A549 treated with AZD2906 at 1 μM for 4 hours (cell line): Measurements from ENCODE around the gene AGAP2. TPM values are rescaled to one million over a fixed set of nuclear protein-coding genes. Genes with fewer than 3 reads are reported as not detected.

ENCODE experiments used
- total RNA-seq: library from RNA; stranded (reverse); fragments of 200-300 nt; extraction: Qiagen RNA extraction; gene quantifications from 5 replicates; pipeline ENCODE4 v1.2.3, GENCODE V29; 2022

Gene AGAP2
- 0.09 to 0.23 TPM (median 0.16 TPM) in 5 replicates for total RNA-seq

DNA sequence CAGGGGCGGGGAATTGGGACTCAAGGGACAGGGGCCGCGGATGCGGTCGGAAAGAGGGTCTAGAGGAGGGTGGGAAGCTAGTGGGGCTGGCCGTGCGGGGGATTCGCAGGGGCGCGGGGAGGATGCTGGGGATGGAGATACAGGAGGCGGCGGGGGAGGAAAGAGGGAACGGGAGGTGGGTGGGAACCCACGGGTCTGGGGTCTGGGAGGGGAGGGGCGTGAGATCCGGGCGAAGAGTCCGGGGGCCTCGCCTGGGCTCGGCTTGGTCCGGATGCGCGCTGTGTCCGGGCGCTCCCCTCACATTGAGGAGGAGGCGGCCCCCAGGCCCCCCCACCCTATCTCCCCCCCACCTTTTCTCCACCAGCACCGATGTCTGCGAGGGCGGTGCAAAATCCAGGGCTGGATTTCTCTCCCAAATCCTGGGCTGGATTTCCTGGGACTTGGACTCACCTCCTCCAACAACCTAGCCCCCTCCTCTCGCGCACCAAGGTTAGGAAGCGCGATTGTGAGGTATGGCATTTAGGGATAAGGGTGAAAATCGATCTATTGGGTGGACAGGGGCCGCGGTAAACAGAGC is at the start of gene AGAP2:
Gene AGAP2, minus strand, starts transcription at position 82 of the 577 bp plus-strand sequence. CDS start 496 bp downstream, outside the sequence.

DNA sequence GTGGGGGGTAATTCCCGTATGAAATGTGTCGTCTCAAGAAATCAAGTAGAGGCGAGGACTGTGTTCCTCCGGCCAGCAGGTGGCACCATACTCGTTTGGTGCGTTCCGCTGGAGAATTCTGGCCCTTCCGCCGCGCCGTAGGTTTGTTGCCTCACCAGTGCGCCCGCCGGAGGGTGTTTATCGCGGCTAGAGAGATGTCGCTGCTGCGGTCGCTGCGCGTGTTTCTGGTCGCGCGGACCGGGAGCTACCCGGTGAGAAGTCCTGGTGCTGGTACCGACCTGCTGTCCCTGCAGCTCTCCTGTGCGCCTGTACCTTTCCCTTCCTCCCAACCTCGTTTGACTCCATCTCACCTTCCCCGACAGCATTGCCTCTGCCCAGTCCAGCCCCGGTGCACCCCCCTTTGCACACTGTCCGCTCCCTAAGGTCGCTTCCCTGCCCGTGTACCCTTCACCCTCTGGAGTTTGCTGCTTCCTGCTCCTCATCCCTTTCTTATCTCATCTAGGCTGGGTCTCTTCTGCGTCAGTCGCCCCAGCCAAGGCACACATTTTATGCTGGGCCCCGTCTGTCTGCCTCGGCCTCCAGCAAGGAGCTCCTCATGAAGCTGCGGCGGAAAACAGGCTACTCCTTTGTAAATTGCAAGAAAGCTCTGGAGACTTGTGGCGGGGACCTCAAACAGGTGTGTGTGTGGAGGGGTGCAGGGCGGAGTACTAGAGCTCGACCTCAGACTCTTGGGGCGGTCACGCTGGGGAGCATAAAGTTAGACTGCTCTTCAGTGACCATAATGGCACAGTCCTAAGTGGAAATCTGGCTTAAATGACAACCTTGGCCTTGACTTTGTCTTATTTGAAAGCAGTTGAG is 44.3 kb upstream of the AGAP2 start, which contains the start of gene TSFM:
Gene TSFM, plus strand, starts transcription at position 180 of the 858 bp plus-strand sequence. Its CDS starts 15 bp downstream, at position 195.

DNA sequence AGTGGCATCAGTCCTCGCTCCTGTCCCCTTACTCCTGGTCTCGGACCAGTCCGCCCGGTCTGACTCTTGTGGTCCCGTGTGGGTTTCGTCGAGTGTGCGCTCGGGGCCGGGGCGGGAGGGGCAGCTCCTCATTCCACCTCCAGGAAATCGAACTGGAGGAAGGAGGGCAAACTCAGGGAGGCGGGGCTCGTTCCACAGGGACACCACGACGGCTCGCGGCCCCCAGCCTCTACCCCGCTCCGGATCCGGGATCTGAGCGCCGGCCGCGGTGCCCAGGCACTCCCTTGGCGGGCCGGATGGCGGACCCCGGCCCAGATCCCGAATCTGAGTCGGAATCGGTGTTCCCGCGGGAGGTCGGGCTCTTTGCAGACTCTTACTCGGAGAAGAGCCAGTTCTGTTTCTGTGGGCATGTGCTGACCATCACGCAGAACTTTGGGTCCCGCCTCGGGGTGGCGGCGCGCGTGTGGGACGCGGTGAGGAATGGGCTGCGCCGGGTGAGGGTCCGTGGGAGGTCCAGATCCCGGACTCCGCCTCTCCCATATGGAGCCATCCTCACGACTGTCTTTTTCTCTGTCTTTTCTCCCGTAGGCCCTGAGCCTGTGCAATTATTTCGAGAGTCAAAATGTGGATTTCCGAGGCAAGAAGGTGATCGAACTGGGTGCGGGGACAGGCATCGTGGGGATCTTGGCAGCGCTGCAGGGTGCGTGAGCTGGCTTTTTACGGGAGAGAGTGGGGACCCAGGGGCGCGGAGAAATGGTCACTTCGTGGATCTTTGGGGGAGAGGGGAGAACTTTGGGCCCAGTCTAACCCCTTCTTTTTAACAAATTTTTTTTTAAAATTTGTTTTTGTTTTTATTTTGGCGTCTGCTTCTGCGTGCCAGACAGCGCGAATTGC is 34.1 kb upstream of the AGAP2 start, which contains the start of gene EEF1AKMT3:
Gene EEF1AKMT3, plus strand, starts transcription at position 186 of the 894 bp plus-strand sequence. Its CDS starts 111 bp downstream, at position 297.

DNA sequence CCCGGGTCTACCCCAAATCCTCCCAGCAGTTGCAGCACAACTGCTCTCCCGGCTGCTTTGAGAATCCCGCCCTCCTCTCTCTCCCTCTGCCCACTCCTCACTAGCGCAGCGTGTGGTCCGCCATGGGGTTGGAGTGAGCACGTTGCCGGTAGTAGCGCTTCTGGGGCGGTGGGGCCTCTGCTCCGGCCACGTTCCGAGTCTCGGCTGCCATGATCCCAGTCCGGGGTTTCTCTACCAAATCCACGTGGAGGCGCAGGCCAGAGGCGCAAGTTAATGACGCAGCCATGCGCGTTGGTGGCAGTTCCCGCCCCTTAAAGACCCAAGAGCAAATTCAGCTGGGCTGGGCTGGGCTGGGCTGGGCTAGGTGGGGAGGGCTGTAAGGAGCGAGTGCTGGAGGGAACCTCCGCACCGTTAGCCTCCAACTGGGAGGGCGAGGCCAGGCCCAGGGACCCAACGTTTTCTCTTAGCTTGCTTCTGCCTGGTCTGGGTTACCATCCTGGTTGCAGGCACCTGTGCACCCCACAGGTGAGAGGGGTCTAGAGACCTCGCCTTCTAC is 33.4 kb upstream of the AGAP2 start, which contains the start of gene METTL1:
Gene METTL1, minus strand, starts transcription at position 233 of the 556 bp plus-strand sequence. Its CDS starts 22 bp downstream, at position 211.

DNA sequence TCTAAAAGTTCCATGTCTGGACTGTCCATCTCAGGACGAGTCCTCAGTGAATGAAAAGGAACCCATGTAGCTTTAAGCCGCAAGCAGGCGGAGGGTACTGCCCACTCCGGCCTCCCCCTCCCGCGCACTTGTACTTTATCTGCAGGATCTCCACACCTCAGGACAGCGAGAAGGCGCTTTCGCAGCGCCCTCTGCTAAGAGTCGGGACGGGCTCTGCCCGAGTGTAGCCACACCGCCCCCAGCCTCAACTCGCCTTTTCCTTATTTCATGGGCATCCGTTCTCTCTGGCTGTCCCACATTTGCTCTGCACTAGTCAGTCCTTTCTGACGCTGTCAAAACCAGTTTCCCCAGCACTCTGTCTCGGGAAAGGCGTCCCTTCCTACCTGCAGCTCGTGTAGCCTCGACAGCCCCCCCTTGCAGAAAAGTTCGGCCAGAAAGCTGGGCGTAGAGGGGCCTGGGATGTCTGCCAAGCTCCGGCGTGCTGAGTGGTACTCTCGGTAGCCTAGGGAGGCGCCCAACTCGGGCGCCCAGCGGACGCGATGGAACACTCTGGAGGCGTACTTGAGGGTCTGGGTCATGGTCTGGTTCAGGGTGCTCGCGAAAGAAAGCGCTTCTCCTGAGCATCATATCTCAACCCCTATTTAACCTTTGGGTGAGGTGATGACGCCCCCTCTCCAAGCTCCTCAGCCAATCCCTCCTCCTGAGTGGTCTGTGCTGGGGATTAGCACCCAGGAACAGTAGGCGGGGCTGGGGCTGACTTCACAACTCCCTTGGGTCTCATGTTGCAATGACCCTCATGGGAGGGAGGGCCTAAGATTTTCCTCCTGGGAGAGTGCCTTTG is 28.1 kb upstream of the AGAP2 start, which contains the start of gene CYP27B1:
Gene CYP27B1, minus strand, starts transcription at position 615 of the 841 bp plus-strand sequence. Its CDS starts 37 bp downstream, at position 578.

DNA sequence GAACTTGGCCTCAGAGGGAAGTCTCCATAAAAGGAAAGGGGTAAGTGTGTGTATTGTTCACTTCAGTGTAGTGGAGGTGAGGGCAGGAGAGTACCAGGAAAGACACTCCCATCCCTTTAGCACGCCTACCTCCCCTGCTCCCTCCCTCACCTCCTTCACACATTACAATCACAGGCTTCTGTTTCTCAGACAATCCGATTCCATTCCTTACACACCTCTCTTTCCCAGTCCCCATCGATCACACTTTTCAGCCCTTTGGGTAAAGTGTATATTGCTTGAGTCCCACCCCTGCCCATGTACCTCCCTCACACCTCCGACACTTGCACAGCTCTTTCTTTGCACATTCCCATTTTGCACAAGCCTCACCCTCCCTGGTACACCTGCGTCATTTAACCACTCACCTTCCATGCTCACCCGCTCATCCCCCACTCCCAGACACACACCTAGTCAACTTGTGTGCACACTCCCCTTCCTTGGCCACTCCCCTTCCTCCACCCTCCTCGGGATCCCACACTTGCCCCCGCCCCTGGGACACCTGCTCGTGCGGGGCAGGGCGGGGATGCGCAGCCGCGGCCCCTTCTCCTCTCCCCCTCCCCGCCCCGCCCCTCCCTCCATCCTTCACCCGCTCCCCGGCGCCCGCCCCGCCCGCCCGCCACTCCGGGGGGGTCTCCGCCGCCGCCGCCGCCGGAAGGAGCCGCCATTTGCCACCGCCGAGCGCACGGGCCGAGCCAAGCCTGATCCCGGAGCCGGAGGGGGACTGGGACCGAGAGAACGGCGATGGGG is 16.1 kb upstream of the AGAP2 start, which contains the start of gene MARCHF9:
Gene MARCHF9, plus strand, starts transcription at position 693 of the 783 bp plus-strand sequence. CDS start 426 bp downstream, outside the sequence.

DNA sequence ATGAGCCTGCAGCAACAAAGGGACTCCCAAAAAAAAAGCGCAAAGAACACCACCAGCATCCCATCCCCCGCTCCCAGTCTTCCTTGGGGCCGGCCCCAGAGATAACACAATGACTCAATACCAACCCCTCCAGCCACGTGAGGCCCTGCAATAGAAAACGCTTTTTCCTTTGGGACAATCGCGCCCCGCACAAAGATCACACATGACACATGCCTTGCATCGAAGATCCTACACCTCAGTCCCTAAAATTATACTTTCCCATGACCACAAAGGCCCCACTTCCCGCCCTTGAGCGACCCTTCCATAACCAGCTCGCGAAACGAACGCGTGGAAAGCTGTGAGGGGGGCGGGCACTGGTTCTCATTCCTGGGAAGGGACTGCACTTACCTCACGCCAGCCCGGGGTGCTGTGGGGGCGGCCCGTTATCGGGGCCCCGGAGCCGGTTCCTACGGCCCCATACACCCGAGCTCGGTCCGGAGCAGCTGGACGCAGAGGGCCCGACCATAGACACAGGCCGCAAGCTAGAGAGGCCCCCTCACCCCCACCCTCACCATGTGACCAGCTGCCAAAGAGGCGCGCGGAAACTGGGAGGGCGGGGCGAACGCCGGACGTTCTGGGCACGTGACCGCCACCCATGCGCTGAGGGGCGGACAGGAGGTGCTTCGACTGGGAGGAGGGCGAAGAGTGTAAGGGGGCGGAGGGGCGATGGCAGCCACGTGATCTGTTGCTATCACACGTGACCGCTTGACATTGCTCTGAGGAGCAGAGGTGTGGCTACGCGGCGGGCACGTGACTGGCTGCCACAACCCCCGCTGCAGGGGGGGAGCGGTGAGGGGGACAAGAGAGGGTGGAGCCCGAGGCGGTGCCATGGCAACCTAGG is 13.5 kb upstream of the AGAP2 start, which contains the start of gene CDK4:
Gene CDK4, minus strand, starts transcription at position 523 of the 880 bp plus-strand sequence. CDS start 593 bp downstream, outside the sequence.

DNA sequence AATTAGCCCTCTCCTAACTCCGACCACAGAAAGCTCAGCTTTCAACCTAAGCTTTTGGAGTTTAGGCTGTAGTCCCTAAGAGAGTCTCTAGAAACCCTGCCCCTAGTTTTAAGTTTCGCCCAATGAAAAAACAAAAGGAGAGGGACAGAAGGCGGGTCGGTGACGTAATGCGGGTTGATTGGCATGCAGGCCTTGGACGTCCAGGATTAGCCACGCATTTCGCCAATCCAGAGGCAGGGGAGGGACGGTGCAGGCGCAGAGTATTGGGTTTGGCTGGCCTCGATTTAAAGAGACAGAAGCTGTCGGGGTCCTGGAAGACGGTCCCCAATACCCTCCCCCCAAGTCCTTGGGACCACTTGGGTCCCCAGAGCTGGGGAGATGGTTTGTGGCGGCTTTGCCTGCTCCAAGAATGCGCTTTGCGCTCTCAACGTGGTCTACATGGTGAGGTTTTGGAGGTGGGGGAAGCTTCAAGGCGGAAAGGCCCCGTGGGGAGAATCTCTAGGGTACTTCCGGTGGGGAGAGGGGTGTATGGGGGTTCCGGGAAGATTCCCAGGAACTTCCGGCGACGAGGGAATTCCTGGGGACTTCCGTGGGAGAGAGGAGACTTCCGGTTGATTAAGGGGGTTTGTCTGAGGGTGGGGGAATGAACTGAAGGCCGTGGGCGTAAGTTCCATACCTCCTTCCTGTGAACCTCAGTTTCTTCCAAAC is 6.4 kb upstream of the AGAP2 start, which contains the start of gene TSPAN31:
Gene TSPAN31, plus strand, starts transcription at position 263 of the 708 bp plus-strand sequence. Its CDS starts 116 bp downstream, at position 379.

DNA sequence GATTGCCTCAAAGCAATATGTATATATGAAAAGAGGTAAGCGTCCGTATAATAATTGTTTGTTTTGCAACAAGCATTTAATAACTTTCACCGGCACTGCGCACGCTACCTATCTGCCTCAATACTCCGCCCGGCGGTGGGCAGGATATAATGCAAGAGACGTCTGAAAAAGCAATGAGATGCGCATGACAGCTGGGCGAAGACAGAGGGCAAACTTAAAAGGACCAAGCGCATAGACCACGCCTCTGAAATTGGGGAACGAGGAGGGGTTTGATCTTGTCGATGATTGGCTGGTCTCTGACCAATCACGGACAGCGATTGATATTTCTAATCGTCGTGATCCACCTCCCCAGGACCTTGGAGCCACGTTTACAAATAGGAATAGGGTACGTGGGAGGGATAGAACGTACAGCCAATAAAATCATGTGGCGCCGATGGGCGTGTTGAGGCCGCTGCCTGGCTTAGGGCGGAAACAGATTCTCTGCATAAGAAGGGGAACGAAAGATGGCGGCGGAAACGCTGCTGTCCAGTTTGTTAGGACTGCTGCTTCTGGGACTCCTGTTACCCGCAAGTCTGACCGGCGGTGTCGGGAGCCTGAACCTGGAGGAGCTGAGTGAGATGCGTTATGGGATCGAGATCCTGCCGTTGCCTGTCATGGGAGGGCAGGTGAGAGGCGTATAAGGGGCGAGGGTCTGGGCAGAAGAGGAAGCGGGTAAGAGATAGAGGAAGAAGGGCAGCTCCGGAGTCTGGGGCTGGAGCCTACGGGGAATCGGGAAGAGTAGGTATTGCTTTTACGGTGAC is 44.7 kb downstream of the AGAP2 start, which contains the start of gene OS9:
Gene OS9, plus strand, starts transcription at position 474 of the 800 bp plus-strand sequence. Its CDS starts 30 bp downstream, at position 504.

Other genes starting within 250 kb of the AGAP2 start
- 20.8 to 27.9 TPM (median 23.8 TPM) in 5 replicates for gene DDIT3, start 218.2 kb downstream of the AGAP2 start, total RNA-seq
- 19.1 to 28.6 TPM (median 26.3 TPM) in 5 replicates for gene MBD6, start 215.9 kb downstream of the AGAP2 start, total RNA-seq
- 119 to 184 TPM (median 123 TPM) in 5 replicates for gene DCTN2, start 191.6 kb downstream of the AGAP2 start, total RNA-seq
- 0.17 to 0.24 TPM (median 0.21 TPM) in 5 replicates for gene KIF5A, start 188.7 kb downstream of the AGAP2 start, total RNA-seq
- gene PIP4K2C, start 147.6 kb downstream of the AGAP2 start, total RNA-seq, result 39.3 to 45.9 TPM (median 40.5 TPM) in 5 replicates
- 14.2 to 19.7 TPM (median 18.7 TPM) in 5 replicates for gene DTX3, start 133.9 kb downstream of the AGAP2 start, total RNA-seq
- gene ARHGEF25, start 127.3 kb downstream of the AGAP2 start, total RNA-seq, result 4.2 to 5.6 TPM (median 5.4 TPM) in 5 replicates
- gene B4GALNT1, start 105.5 kb downstream of the AGAP2 start, total RNA-seq, result 32.6 to 47.2 TPM (median 42.2 TPM) in 5 replicates
- 112 to 124 TPM (median 114 TPM) in 5 replicates for gene OS9, start 44.6 kb downstream of the AGAP2 start, total RNA-seq
- 15.0 to 22.2 TPM (median 17.1 TPM) in 5 replicates for gene TSPAN31, start 6.3 kb upstream of the AGAP2 start, total RNA-seq
- gene CDK4, start 13.6 kb upstream of the AGAP2 start, total RNA-seq, result 240 to 276 TPM (median 248 TPM) in 5 replicates
- 6.4 to 8.0 TPM (median 7.8 TPM) in 5 replicates for gene MARCHF9, start 16.4 kb upstream of the AGAP2 start, total RNA-seq
- gene CYP27B1, start 28.3 kb upstream of the AGAP2 start, total RNA-seq, result 1.4 to 2.4 TPM (median 2.0 TPM) in 5 replicates
- 43.0 to 52.2 TPM (median 49.1 TPM) in 5 replicates for gene METTL1, start 33.4 kb upstream of the AGAP2 start, total RNA-seq
- gene EEF1AKMT3, start 33.9 kb upstream of the AGAP2 start, total RNA-seq, result 3.5 to 6.2 TPM (median 5.1 TPM) in 5 replicates
- gene TSFM, start 44.0 kb upstream of the AGAP2 start, total RNA-seq, result 62.8 to 79.9 TPM (median 69.5 TPM) in 5 replicates
- gene AVIL, start 80.0 kb upstream of the AGAP2 start, total RNA-seq, result 0.39 to 0.74 TPM (median 0.55 TPM) in 5 replicates
- 38.6 to 55.2 TPM (median 49.3 TPM) in 5 replicates for gene CTDSP2, start 108.0 kb upstream of the AGAP2 start, total RNA-seq
- 4.6 to 5.4 TPM (median 4.9 TPM) in 5 replicates for gene ATP23, start 202.8 kb upstream of the AGAP2 start, total RNA-seq